Naive thymus-derived CD8-positive, alpha-beta T cell (primary cell): ENCODE results near the gene FRMPD1. TPM values are rescaled to one million over a fixed set of nuclear protein-coding genes. Genes with fewer than 3 reads are reported as not detected.
"Not testable (repeated sequence)": the region's sequence is repeated elsewhere in the genome, so short reads cannot be mapped to it uniquely, and the experiment has no call there.

Experiments
- ATAC-seq, 2 donors: fragments of 150-1000 bp; cut with Tn5 transposase in 1 of 2; sonication (Bioruptor Pico), chemical (Tn5 transposase) in 1 of 2; 1 replicate in 1 of 2; 2 replicates in 1 of 2; pipeline ENCODE4 v1.10.0; 2021; ENCODE audit warnings: mild to moderate bottlenecking in 2 of 2, moderate library complexity in 2 of 2
- POLR2A ChIA-PET: fragments of 350-600 bp; sonication (Branson Sonifier 250); formaldehyde crosslinking; loops from one replicate; lab custom pipeline; 2021; ENCODE audit warnings: antibody characterized with exemption; lab: Charles Lee
- DNase-seq, 10 donors: peaks; one replicate each; pipeline versions ENCODE4 v3.0.0 to v3.0.0-alpha.2; 2020 to 2022
- H3K27ac Mint-ChIP-seq, 10 donors: one replicate each; pipeline ENCODE4 v1.8.0; 2020 to 2022; ENCODE audit warnings: mild to moderate bottlenecking in 10 of 10, mixed read lengths in 10 of 10, moderate library complexity in 4 of 10, inconsistent platforms in 1 of 10
- H3K27me3 Mint-ChIP-seq, 5 donors: one replicate each; pipeline ENCODE4 v1.8.0; 2021 to 2022; ENCODE audit warnings: mixed read lengths in 5 of 5
- H3K36me3 Mint-ChIP-seq, 3 donors: one replicate each; pipeline ENCODE4 v1.8.0; 2020 to 2022; ENCODE audit warnings: mixed read lengths in 3 of 3, mild to moderate bottlenecking in 2 of 3, inconsistent platforms in 1 of 3
- H3K4me1 Mint-ChIP-seq, 4 donors: one replicate each; pipeline ENCODE4 v1.8.0; 2021 to 2022; ENCODE audit warnings: mixed read lengths in 4 of 4
- H3K4me3 Mint-ChIP-seq, 10 donors: one replicate each; pipeline ENCODE4 v1.8.0; 2020 to 2022; ENCODE audit warnings: mild to moderate bottlenecking in 10 of 10, mixed read lengths in 10 of 10, moderate library complexity in 6 of 10, inconsistent platforms in 1 of 10
- H3K9me3 Mint-ChIP-seq, 9 donors: one replicate each; pipeline ENCODE4 v1.8.0; 2020 to 2022; ENCODE audit warnings: mixed read lengths in 9 of 9, mild to moderate bottlenecking in 3 of 9, inconsistent platforms in 1 of 9, moderate library complexity in 1 of 9
- polyA plus RNA-seq, 3 donors: library from polyadenylated mRNA; unstranded; fragments of 300-500 nt; fragmentation: Illumina TruSeq; gene quantifications; one replicate each; pipeline ENCODE4 v1.2.3, GENCODE V29; 2021
- total RNA-seq, 8 experiments: library from RNA in 2 of 8; stranded (reverse) in 2 of 8; gene quantifications; one replicate each; pipeline ENCODE4 v1.2.3 and lab custom pipeline; 2021 to 2026

The FRMPD1 gene, protein sequence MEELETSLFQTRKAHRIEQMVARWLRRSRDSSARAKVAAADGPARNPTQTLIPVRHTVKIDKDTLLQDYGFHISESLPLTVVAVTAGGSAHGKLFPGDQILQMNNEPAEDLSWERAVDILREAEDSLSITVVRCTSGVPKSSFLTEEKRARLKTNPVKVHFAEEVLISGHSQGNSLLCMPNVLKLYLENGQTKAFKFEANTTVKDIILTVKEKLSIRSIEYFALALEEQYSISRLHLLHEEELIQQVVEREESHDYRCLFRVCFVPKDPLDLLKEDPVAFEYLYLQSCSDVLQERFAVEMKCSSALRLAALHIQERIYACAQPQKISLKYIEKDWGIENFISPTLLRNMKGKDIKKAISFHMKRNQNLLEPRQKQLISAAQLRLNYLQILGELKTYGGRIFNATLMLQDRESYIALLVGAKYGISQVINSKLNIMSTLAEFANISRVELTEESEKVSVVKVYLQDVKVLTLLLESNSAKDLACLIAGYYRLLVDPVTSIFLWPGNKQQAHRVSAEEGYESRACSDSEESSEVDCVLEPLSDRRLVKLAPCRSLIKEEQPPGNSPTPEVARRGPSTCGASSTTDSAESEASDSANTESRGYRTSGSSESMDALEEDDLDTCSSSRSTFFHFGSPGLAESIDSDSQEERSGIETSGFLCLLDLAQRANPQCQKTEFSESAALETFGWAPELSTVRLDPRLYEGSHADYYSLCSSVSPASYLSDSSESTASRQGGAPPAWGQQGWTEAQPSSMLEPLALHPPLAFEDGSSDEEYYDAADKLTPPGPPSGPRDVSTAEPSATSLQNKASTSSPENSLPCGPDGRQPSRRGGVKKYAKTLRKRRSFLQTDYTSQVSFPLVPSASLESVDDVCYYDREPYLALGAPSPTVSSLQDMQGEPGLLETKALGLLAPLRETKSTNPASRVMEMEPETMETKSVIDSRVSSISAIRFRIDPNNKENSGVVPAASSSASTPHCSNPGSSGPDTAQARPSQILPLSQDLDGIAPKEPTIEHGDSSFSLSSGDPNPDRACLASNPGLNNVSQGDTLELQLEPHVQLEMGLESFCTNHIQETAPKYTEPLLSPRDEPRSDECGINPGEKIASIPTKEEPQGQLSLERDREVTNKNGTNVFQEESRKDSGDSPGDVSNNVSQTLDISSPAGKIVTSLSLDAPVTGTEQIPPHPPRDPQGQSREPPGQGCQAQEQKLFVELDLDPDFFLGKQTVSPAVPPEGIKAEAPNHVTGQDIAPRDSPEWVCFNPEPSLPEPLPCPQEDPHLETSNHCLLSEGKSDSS (N-terminal part only)
- total RNA-seq: not detected
- not detected for polyA plus RNA-seq
- 0 to 0.21 (median 0) reads per million in 6 experiments for total RNA-seq (lab: John Stamatoyannopoulos, UW)

DNA sequence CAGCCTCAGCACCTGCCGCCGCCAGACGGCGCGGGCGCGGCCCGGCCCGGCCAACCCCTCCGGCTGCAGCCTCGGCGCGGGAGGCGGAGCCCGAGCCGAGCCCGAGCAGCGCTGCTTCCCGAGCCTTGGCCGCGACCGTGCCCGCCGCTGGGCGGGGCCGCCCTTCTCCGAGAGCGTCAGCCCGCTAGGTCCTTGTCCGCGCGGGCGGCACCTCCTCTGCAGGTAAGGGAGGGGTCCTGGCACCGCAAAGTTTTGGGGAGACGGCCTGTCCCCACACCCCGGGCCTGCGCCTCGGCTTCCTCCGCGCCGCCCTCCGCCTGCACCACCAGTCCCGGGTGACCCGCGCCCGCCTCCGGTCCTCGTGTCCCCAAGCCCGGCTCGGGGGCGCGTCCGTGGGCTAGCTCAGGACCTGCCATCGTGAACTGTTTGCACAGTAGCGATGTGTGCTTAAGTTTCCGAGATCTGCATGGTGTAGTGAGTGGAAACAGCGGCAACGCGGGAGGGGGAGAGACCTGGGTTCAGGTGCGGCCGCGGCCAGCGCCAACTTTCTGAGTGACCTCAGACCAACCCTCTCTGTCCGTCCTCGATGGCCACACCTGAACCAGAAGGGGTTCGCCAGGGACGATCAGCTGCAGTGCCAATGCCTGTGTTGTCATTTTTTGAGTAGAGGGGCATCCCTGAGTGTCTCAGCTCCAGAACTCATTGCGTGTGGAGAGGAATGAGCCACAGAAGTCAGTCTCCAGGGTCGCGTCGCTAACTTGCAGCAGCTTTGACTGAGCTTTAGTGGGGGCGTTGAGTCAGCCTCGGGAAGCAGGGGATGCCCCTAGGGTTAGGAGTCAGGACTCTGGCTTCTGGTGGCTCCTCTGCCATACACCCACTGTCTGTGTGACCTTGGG is at the start of gene FRMPD1:
TSS of gene FRMPD1 (plus strand) at position 82 of the 896 bp plus-strand sequence. CDS start 41,688 bp downstream, outside the sequence.
- peaks cover 7 to 15% (median 9%) of the 10 kb centered on the region in 4 donors for H3K4me1 Mint-ChIP-seq
- peak within 1 kb of the TSS in 3 of 10 donors; percentile 6 to 56 (median 7) for H3K27ac Mint-ChIP-seq
- no peaks in the 10 kb centered on the region for H3K36me3 Mint-ChIP-seq
- peaks cover 47 to 82% (median 60%) of the 10 kb centered on the region in 5 donors for H3K27me3 Mint-ChIP-seq
- DNase-seq: peak in 9 of 10 donors; percentile 26 to 66 (median 43)
- POLR2A ChIA-PET: interaction anchor here (1.2 kb wide), 1 partner anchor 59 kb away, joined by 4 read pairs; the partner anchor contains the start of gene TOMM5
- ATAC-seq: peak; percentile 90 to 95
- no peaks in the 10 kb centered on the region for H3K9me3 Mint-ChIP-seq
- peak within 1 kb of the TSS; percentile 76 to 88 (median 84) for H3K4me3 Mint-ChIP-seq

DNA sequence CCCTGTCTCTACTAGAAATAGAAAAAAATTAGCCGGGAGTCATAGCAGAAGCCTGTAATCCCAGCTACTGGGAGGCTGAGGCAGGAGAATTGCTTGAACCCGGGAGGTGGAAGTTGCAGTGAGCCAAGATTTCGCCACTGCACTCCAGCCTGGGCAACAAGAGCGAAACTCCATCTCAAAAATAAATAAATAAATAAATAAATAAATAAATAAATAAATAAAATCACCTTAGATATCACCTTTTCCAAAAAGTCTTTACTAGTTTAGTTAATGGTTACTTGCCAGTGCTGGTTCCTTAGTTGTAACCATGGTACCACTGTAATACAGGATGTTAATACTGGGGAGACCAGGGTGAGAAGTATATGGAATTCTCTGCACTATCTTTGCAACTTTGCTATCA is 48.7 kb upstream of the FRMPD1 start:
- H3K4me3 Mint-ChIP-seq, H3K4me1 Mint-ChIP-seq, POLR2A ChIA-PET, DNase-seq, H3K27ac Mint-ChIP-seq, H3K36me3 Mint-ChIP-seq, H3K9me3 Mint-ChIP-seq, ATAC-seq: not testable (repeated sequence)
- peaks cover 13 to 45% (median 27%) of the 10 kb centered on the region in 5 donors for H3K27me3 Mint-ChIP-seq

GRCh38 chr9:37602817-37603216 is 47.9 kb upstream of the FRMPD1 start:
- Mint-ChIP-seq H3K36me3 (no peaks in the 10 kb centered on the region), H3K27me3 (peaks cover 13 to 45% (median 24%) of the 10 kb centered on the region in 5 donors), H3K4me3 (no peak overlapping the region), H3K4me1 (no peaks in the 10 kb centered on the region), H3K27ac (no peak overlapping the region), H3K9me3 (no peaks in the 10 kb centered on the region)
- POLR2A ChIA-PET: no interaction called here
- ATAC-seq: no peak
- no peak for DNase-seq

GRCh38 chr9:37604296-37604695 is 46.5 kb upstream of the FRMPD1 start:
- H3K4me3 Mint-ChIP-seq: no peak overlapping the region
- POLR2A ChIA-PET: no interaction called here
- DNase-seq (no peak), ATAC-seq (no peak)
- no peaks in the 10 kb centered on the region for H3K4me1 Mint-ChIP-seq
- H3K36me3 Mint-ChIP-seq: no peaks in the 10 kb centered on the region
- H3K27ac Mint-ChIP-seq: no peak overlapping the region
- peaks cover 17 to 48% (median 25%) of the 10 kb centered on the region in 5 donors for H3K27me3 Mint-ChIP-seq
- H3K9me3 Mint-ChIP-seq: no peaks in the 10 kb centered on the region

DNA sequence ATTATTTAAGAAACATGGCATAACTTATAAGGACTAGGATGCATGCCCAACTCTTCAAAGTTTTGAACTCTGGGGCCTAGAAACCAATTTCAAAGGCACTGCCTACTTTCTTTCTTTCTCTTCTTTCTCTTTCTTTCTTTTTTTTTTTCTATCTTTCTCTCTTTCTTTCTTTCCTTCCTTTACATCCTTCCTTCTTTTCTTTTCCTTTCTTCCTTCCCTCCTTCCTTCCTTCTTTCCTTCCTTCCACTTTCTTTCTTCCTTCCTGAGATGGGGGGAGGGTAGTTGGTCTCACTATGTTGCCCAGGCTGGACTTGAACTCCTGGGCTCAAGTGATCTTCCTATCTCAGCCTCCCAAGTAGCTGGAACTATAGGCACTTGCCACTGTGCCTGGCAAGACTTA is 42.5 kb upstream of the FRMPD1 start:
- no peaks in the 10 kb centered on the region for H3K9me3 Mint-ChIP-seq
- H3K4me1 Mint-ChIP-seq: no peaks in the 10 kb centered on the region
- H3K36me3 Mint-ChIP-seq: no peaks in the 10 kb centered on the region
- peak overlapping the region in 5 of 10 donors; percentile 16 to 91 (median 63) for H3K27ac Mint-ChIP-seq
- POLR2A ChIA-PET: no interaction called here
- no peak overlapping the region for H3K4me3 Mint-ChIP-seq
- peaks cover 15 to 29% (median 22%) of the 10 kb centered on the region in 5 donors for H3K27me3 Mint-ChIP-seq
- ATAC-seq: no peak
- DNase-seq: no peak

- DNase-seq (no peak), ATAC-seq (no peak)
- Mint-ChIP-seq H3K36me3 (no peaks in the 10 kb centered on the region), H3K4me1 (no peaks in the 10 kb centered on the region), H3K4me3 (no peak overlapping the region), H3K27me3 (peaks cover 16 to 22% (median 16%) of the 10 kb centered on the region in 5 donors), H3K27ac (no peak overlapping the region), H3K9me3 (no peaks in the 10 kb centered on the region)
- POLR2A ChIA-PET: no interaction called here
Observed at GRCh38 chr9:37609735-37610397, 40.9 kb upstream of the FRMPD1 start.

DNA sequence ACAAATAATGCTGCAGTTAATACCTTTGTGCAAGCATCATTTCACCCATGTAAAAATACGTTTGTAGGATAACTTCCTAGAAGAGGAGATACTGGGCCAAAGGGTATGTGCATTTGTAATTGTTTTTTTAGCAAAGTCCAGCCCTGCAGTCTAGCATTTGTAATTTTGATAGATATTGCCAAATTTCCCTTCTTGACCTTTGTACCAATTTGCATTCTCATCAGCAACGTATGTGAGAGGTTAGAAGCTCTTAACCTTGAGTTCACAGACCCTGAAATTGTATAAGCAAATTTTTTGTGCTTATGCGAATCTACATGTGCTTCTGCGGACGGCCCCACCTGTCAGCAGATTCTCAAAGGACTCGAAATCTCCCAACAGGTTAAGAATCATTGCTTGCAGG is 39.7 kb upstream of the FRMPD1 start:
- H3K4me1 Mint-ChIP-seq: no peaks in the 10 kb centered on the region
- H3K9me3 Mint-ChIP-seq: no peaks in the 10 kb centered on the region
- no peak overlapping the region for H3K4me3 Mint-ChIP-seq
- no peak overlapping the region for H3K27ac Mint-ChIP-seq
- no peaks in the 10 kb centered on the region for H3K36me3 Mint-ChIP-seq
- ATAC-seq (no peak), DNase-seq (no peak)
- POLR2A ChIA-PET: no interaction called here
- H3K27me3 Mint-ChIP-seq: peaks cover 12 to 18% (median 16%) of the 10 kb centered on the region in 5 donors

GRCh38 chr9:37611961-37612360 is 38.8 kb upstream of the FRMPD1 start:
- Mint-ChIP-seq H3K27ac (no peak overlapping the region), H3K9me3 (no peaks in the 10 kb centered on the region), H3K4me3 (no peak overlapping the region), H3K27me3 (peaks cover 10 to 16% (median 15%) of the 10 kb centered on the region in 5 donors), H3K36me3 (no peaks in the 10 kb centered on the region), H3K4me1 (no peaks in the 10 kb centered on the region)
- DNase-seq: no peak
- no peak for ATAC-seq
- POLR2A ChIA-PET: no interaction called here

DNA sequence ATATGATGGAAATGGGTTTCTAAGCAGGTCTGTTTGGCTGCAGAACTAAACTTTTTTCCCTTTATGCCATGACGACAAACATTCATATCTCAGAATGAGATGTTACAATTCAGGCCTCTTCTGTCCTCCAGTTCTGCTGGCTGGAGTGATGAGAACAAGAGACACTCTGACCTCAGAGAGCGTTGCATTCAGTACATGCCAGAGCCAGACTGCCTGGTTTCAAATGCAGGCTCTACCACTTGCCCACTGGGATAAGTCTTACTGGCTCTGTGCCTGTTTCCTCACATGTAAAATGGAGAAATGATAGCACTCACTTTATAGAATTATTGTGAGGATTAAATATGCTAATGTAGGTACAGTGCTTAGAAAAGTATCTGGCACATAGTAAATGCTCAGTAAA is 33.6 kb upstream of the FRMPD1 start:
- Mint-ChIP-seq H3K27ac (no peak overlapping the region), H3K9me3 (no peaks in the 10 kb centered on the region), H3K27me3 (peaks cover 0 to 12% (median 7%) of the 10 kb centered on the region in 5 donors), H3K4me3 (no peak overlapping the region), H3K4me1 (no peaks in the 10 kb centered on the region), H3K36me3 (no peaks in the 10 kb centered on the region)
- POLR2A ChIA-PET: no interaction called here
- DNase-seq (no peak), ATAC-seq (no peak)

GRCh38 chr9:37617832-37618231 is 32.9 kb upstream of the FRMPD1 start:
- H3K4me3 Mint-ChIP-seq: no peak overlapping the region
- H3K27ac Mint-ChIP-seq: no peak overlapping the region
- POLR2A ChIA-PET: no interaction called here
- no peaks in the 10 kb centered on the region for H3K36me3 Mint-ChIP-seq
- H3K4me1 Mint-ChIP-seq: no peaks in the 10 kb centered on the region
- H3K9me3 Mint-ChIP-seq: no peaks in the 10 kb centered on the region
- DNase-seq (no peak), ATAC-seq (no peak)
- H3K27me3 Mint-ChIP-seq: peaks cover 0 to 10% (median 5%) of the 10 kb centered on the region in 5 donors

DNA sequence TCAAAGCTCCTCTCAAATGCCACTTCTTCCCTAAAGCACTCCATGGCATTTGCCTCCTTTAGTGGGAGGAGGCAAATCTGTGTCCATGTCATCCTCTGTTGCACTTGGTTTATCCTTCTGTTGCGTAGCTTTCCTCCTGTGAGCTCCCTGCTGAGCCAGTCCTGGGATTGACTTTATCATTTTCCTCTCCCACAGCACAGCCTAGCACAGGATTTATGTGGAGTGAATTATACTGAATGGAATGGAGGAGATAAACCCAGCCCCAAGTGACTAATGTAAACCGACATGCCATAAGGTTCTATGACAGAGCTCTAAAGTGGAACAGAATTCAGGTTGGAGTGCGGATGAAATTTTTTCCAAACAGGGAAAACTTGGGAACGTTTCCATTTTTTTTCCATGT is 31.9 kb upstream of the FRMPD1 start:
- no peak for DNase-seq
- H3K4me3 Mint-ChIP-seq: no peak overlapping the region
- H3K9me3 Mint-ChIP-seq: no peaks in the 10 kb centered on the region
- no peaks in the 10 kb centered on the region for H3K4me1 Mint-ChIP-seq
- POLR2A ChIA-PET: no interaction called here
- no peak for ATAC-seq
- no peak overlapping the region for H3K27ac Mint-ChIP-seq
- no peaks in the 10 kb centered on the region for H3K36me3 Mint-ChIP-seq
- peaks cover 0 to 9% (median 3%) of the 10 kb centered on the region in 5 donors for H3K27me3 Mint-ChIP-seq
